MG63 (cell line): Measurements from ENCODE around the gene UBQLN4. TPM values are rescaled to one million over a fixed set of nuclear protein-coding genes. Genes with fewer than 3 reads are reported as not detected.
"Not testable (repeated sequence)": the region's sequence is repeated elsewhere in the genome, so short reads cannot be mapped to it uniquely, and the experiment has no call there.

ENCODE experiments used
- DNase-seq: peaks from one replicate; pipeline ENCODE4 v3.0.0-alpha.2; 2020
- H3K27me3 ChIP-seq: fragments of 250-450 bp; sonication (Bioruptor Pico); 2 replicates; pipeline ENCODE4 v1.5.1; 2020; ENCODE audit warnings: mild to moderate bottlenecking, moderate library complexity
- H3K36me3 ChIP-seq: fragments of 250-450 bp; sonication (Bioruptor Pico); 2 replicates; pipeline ENCODE4 v1.5.1; 2020; ENCODE audit warnings: mild to moderate bottlenecking, moderate library complexity
- H3K4me3 ChIP-seq: fragments of 250-450 bp; sonication (Bioruptor Pico); 2 replicates; pipeline ENCODE4 v1.5.1; 2020; ENCODE audit warnings: mild to moderate bottlenecking, moderate library complexity
- H3K9me3 ChIP-seq: fragments of 250-450 bp; sonication (Bioruptor Pico); 2 replicates; pipeline ENCODE4 v1.5.1; 2020; ENCODE audit warnings: mild to moderate bottlenecking, moderate library complexity
- total RNA-seq: library from RNA; depleted of rRNA; stranded (reverse); fragments of >200 nt; shearing (Covaris generic); gene quantifications from 2 replicates; pipeline ENCODE4 v1.2.3, GENCODE V29; 2014; ENCODE audit warnings: low replicate concordance

UBQLN4 gene
- total RNA-seq, 1 experiment from 2014 or later, result 40.3 TPM

GRCh38 chr1:156072251-156072650 lies 18.7 kb upstream of the UBQLN4 start:
- Histone ChIP-seq H3K27me3 (no peaks in the 10 kb centered on the region), H3K36me3 (peaks cover 8% of the 10 kb centered on the region; the same call in 1 of the 2 replicates), H3K9me3 (no peaks in the 10 kb centered on the region), H3K4me3 (no peak overlapping the region)
- DNase-seq, result no peak

- not testable (repeated sequence) for H3K9me3 ChIP-seq, H3K36me3 ChIP-seq, H3K4me3 ChIP-seq
These were observed 17.8 kb upstream of the UBQLN4 start for GRCh38 chr1:156071332-156071816.

GRCh38 chr1:156070548-156070947 lies 16.9 kb upstream of the UBQLN4 start:
- Histone ChIP-seq H3K9me3 (no peaks in the 10 kb centered on the region), H3K27me3 (no peaks in the 10 kb centered on the region), H3K36me3 (peaks cover 4% of the 10 kb centered on the region; the same call in 1 of the 2 replicates), H3K4me3 (no peak overlapping the region)
- DNase-seq, result peak; percentile 37

More at GRCh38 chr1:156071332-156071816, 17.8 kb upstream of the UBQLN4 start:
- not testable (repeated sequence) for DNase-seq, H3K27me3 ChIP-seq

- Histone ChIP-seq H3K27me3 (no peaks in the 10 kb centered on the region), H3K9me3 (no peaks in the 10 kb centered on the region), H3K36me3 (no peaks in the 10 kb centered on the region), H3K4me3 (no peak overlapping the region)
- DNase-seq, result peak; percentile 18
These were observed 16.2 kb upstream of the UBQLN4 start for GRCh38 chr1:156069490-156070455.

- H3K9me3 ChIP-seq, result no peaks in the 10 kb centered on the region
- H3K4me3 ChIP-seq, result no peak overlapping the region
- DNase-seq, result no peak
- H3K36me3 ChIP-seq, result no peaks in the 10 kb centered on the region
- no peaks in the 10 kb centered on the region for H3K27me3 ChIP-seq
These were observed 13.7 kb upstream of the UBQLN4 start for GRCh38 chr1:156067262-156067661.

GRCh38 chr1:156065871-156066270 lies 12.3 kb upstream of the UBQLN4 start:
- H3K27me3 ChIP-seq, result no peaks in the 10 kb centered on the region
- no peaks in the 10 kb centered on the region for H3K36me3 ChIP-seq
- H3K4me3 ChIP-seq, result no peak overlapping the region
- DNase-seq, result no peak
- H3K9me3 ChIP-seq, result no peaks in the 10 kb centered on the region

- DNase-seq, result no peak
- H3K9me3 ChIP-seq, result no peaks in the 10 kb centered on the region
- no peak overlapping the region for H3K4me3 ChIP-seq
These were observed 11.6 kb upstream of the UBQLN4 start for GRCh38 chr1:156065212-156065611.

GRCh38 chr1:156064615-156065014 lies 11.0 kb upstream of the UBQLN4 start:
- DNase-seq, result no peak
- no peaks in the 10 kb centered on the region for H3K27me3 ChIP-seq
- no peaks in the 10 kb centered on the region for H3K36me3 ChIP-seq
- H3K4me3 ChIP-seq, result no peak overlapping the region
- H3K9me3 ChIP-seq, result no peaks in the 10 kb centered on the region

More at GRCh38 chr1:156065212-156065611, 11.6 kb upstream of the UBQLN4 start:
- no peaks in the 10 kb centered on the region for H3K27me3 ChIP-seq
- H3K36me3 ChIP-seq, result no peaks in the 10 kb centered on the region

- Histone ChIP-seq H3K36me3 (no peaks in the 10 kb centered on the region), H3K4me3 (no peak overlapping the region), H3K9me3 (no peaks in the 10 kb centered on the region), H3K27me3 (no peaks in the 10 kb centered on the region)
- DNase-seq, result no peak
These were observed 10.3 kb upstream of the UBQLN4 start for GRCh38 chr1:156063997-156064285.

GRCh38 chr1:156062189-156062588 lies 8.6 kb upstream of the UBQLN4 start:
- no peaks in the 10 kb centered on the region for H3K36me3 ChIP-seq
- H3K9me3 ChIP-seq, result no peaks in the 10 kb centered on the region
- H3K4me3 ChIP-seq, result no peak overlapping the region
- H3K27me3 ChIP-seq, result no peaks in the 10 kb centered on the region
- no peak for DNase-seq

- H3K36me3 ChIP-seq, result peaks cover 4% of the 10 kb centered on the region; the same call in 1 of the 2 replicates
- H3K27me3 ChIP-seq, result no peaks in the 10 kb centered on the region
- DNase-seq, result no peak
- H3K9me3 ChIP-seq, result no peaks in the 10 kb centered on the region
- no peak within 1 kb of the TSS for H3K4me3 ChIP-seq
These were observed 7.5 kb upstream of the UBQLN4 start, which contains the start of gene RAB25 for GRCh38 chr1:156060937-156061636. Gene RAB25, plus strand, starts transcription at chr1:156061160. Its CDS starts 241 bp downstream, at chr1:156061401.

- H3K36me3 ChIP-seq, result peaks cover 6% of the 10 kb centered on the region; the same call in 1 of the 2 replicates
- no peaks in the 10 kb centered on the region for H3K27me3 ChIP-seq
- H3K4me3 ChIP-seq, result no peak overlapping the region
- no peak for DNase-seq
- H3K9me3 ChIP-seq, result no peaks in the 10 kb centered on the region
These were observed 2.8 kb upstream of the UBQLN4 start for GRCh38 chr1:156056326-156056849.

GRCh38 chr1:156055281-156056048 lies 1.9 kb upstream of the UBQLN4 start:
- no peak for DNase-seq
- Histone ChIP-seq H3K36me3 (peaks cover 8% of the 10 kb centered on the region), H3K4me3 (peak overlapping the region; percentile 84), H3K27me3 (no peaks in the 10 kb centered on the region), H3K9me3 (no peaks in the 10 kb centered on the region)

GRCh38 chr1:156054500-156055280 lies 1.1 kb upstream of the UBQLN4 start, which contains the start of gene LAMTOR2:
Gene LAMTOR2, plus strand, starts transcription at chr1:156054782. Its CDS starts 108 bp downstream, at chr1:156054890.
- no peaks in the 10 kb centered on the region for H3K9me3 ChIP-seq
- DNase-seq, result peak; percentile 99
- no peaks in the 10 kb centered on the region for H3K27me3 ChIP-seq
- H3K4me3 ChIP-seq, result peak within 1 kb of the TSS; percentile 84
- H3K36me3 ChIP-seq, result peaks cover 16% of the 10 kb centered on the region

GRCh38 chr1:156052862-156053767 lies 483 bp downstream of the UBQLN4 start:
- Histone ChIP-seq H3K4me3 (peak overlapping the region; percentile 84), H3K36me3 (peaks cover 31% of the 10 kb centered on the region), H3K27me3 (no peaks in the 10 kb centered on the region), H3K9me3 (no peaks in the 10 kb centered on the region)
- DNase-seq, result peak; percentile 71
